ENCODE data around the gene UBE2Q2. TPM values are rescaled to one million over a fixed set of nuclear protein-coding genes. Genes with fewer than 3 reads are reported as not detected.

The UBE2Q2 gene
- polyA plus RNA-seq, 1 donor from 2014 or later = 83.8 TPM

DNA sequence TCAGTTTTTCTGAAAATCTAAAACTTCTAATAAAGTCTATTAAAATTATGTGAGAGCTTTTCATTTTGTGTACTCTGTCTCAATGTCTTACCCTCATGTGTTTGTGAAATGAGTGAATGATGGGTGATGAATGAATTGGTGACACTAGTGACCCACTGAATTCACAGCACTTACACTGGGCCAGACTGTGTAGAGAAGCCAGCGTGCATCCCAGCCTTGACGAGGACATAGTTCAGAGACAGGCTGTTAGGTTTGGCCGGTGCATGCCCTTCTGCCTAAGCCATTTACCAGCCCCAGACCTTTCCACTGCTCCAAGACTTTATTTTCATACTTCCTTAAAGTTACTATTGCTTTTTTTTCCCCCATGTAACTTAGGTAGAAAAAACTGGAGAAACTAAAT is 99.2 kb downstream of the UBE2Q2 start:
- Histone ChIP-seq H3K9me2 (ENCODE audit: insufficient read depth, low read length) (no peaks in the 10 kb centered on the region), H3K4me2 (ENCODE audit: low read length) (no peak overlapping the region), H2AFZ (ENCODE audit: low read depth, low read length) (no peak overlapping the region), H3K27ac (ENCODE audit: low read length) (no peak overlapping the region), H3K4me3 (ENCODE audit: low read length) (no peak overlapping the region), H4K20me1 (ENCODE audit: insufficient read depth) (no peaks in the 10 kb centered on the region), H3K27me3 (ENCODE audit: insufficient read depth, low read depth, low read length) (no peaks in the 10 kb centered on the region), H3F3A (ENCODE audit: insufficient read depth, low read length, poor library complexity, severe bottlenecking) (no peaks in the 10 kb centered on the region), H3K9ac (ENCODE audit: low read length) (no peak overlapping the region), H3K9me3 (ENCODE audit: low read length) (no peaks in the 10 kb centered on the region), H3K79me2 (replicated peaks; ENCODE audit: insufficient read depth, low read length) (no peaks in the 10 kb centered on the region), H3K36me3 (ENCODE audit: insufficient read depth, low read length) (peaks cover 12% of the 10 kb centered on the region)
- TF ChIP-seq RAD21 (conservative IDR thresholded peaks at IDR 0.05) (no peak), POLR2AphosphoS5 (IDR thresholded peaks at IDR 0.05) (no peak), TAF1 (IDR thresholded peaks at IDR 0.05; ENCODE audit: low read depth) (no peak), MXI1 (conservative IDR thresholded peaks at IDR 0.05; ENCODE audit: poor library complexity, severe bottlenecking) (no peak), EP300 (conservative IDR thresholded peaks at IDR 0.05; ENCODE audit: poor library complexity, severe bottlenecking) (no peak), EZH2 (IDR thresholded peaks at IDR 0.05; ENCODE audit: borderline replicate concordance, insufficient read depth, low read length, poor library complexity, severe bottlenecking) (no peak), SMC3 (conservative IDR thresholded peaks at IDR 0.05; ENCODE audit: poor library complexity) (no peak)
- TF ChIP-seq, protein P1, sequence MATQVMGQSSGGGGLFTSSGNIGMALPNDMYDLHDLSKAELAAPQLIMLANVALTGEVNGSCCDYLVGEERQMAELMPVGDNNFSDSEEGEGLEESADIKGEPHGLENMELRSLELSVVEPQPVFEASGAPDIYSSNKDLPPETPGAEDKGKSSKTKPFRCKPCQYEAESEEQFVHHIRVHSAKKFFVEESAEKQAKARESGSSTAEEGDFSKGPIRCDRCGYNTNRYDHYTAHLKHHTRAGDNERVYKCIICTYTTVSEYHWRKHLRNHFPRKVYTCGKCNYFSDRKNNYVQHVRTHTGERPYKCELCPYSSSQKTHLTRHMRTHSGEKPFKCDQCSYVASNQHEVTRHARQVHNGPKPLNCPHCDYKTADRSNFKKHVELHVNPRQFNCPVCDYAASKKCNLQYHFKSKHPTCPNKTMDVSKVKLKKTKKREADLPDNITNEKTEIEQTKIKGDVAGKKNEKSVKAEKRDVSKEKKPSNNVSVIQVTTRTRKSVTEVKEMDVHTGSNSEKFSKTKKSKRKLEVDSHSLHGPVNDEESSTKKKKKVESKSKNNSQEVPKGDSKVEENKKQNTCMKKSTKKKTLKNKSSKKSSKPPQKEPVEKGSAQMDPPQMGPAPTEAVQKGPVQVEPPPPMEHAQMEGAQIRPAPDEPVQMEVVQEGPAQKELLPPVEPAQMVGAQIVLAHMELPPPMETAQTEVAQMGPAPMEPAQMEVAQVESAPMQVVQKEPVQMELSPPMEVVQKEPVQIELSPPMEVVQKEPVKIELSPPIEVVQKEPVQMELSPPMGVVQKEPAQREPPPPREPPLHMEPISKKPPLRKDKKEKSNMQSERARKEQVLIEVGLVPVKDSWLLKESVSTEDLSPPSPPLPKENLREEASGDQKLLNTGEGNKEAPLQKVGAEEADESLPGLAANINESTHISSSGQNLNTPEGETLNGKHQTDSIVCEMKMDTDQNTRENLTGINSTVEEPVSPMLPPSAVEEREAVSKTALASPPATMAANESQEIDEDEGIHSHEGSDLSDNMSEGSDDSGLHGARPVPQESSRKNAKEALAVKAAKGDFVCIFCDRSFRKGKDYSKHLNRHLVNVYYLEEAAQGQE (IDR thresholded peaks at IDR 0.05; ENCODE audit: borderline replicate concordance) = no peak
- TF ChIP-seq, protein P2, sequence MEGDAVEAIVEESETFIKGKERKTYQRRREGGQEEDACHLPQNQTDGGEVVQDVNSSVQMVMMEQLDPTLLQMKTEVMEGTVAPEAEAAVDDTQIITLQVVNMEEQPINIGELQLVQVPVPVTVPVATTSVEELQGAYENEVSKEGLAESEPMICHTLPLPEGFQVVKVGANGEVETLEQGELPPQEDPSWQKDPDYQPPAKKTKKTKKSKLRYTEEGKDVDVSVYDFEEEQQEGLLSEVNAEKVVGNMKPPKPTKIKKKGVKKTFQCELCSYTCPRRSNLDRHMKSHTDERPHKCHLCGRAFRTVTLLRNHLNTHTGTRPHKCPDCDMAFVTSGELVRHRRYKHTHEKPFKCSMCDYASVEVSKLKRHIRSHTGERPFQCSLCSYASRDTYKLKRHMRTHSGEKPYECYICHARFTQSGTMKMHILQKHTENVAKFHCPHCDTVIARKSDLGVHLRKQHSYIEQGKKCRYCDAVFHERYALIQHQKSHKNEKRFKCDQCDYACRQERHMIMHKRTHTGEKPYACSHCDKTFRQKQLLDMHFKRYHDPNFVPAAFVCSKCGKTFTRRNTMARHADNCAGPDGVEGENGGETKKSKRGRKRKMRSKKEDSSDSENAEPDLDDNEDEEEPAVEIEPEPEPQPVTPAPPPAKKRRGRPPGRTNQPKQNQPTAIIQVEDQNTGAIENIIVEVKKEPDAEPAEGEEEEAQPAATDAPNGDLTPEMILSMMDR (IDR thresholded peaks at IDR 0.05; ENCODE audit: poor library complexity, severe bottlenecking) = no peak

DNA sequence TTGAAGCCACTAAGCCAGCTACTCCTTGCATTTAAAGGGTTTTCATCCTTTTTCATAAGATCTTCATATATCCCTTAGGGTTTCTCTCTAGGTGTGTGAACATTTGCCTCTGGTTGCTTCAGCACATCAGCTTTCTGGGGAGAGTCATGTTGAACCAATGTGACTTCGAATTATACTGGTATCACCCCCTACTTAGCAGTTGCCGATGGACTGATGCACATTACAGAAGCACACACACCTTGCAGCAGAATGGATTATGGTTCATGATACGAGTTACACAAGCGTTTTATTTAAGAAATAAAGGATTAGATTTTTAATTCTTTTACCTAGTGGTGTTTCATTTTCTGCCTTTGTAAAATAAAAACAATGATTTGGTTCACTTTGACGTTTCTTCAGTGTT is 100.0 kb downstream of the UBE2Q2 start:
- H4K20me1 ChIP-seq (ENCODE audit: insufficient read depth) = no peaks in the 10 kb centered on the region
- no peaks in the 10 kb centered on the region for H3K9me3 ChIP-seq (ENCODE audit: low read length)
- H3K9me2 ChIP-seq (ENCODE audit: insufficient read depth, low read length) = no peaks in the 10 kb centered on the region
- no peak overlapping the region for H3K4me3 ChIP-seq (ENCODE audit: low read length)
- H3K27ac ChIP-seq (ENCODE audit: low read length) = no peak overlapping the region
- H3K4me2 ChIP-seq (ENCODE audit: low read length) = no peak overlapping the region
- H3K9ac ChIP-seq (ENCODE audit: low read length) = no peak overlapping the region
- H3F3A ChIP-seq (ENCODE audit: insufficient read depth, low read length, poor library complexity, severe bottlenecking) = no peaks in the 10 kb centered on the region
- no peaks in the 10 kb centered on the region for H3K27me3 ChIP-seq (ENCODE audit: insufficient read depth, low read depth, low read length)
- no peaks in the 10 kb centered on the region for H3K79me2 ChIP-seq (replicated peaks; ENCODE audit: insufficient read depth, low read length)
- TF ChIP-seq SMC3 (conservative IDR thresholded peaks at IDR 0.05; ENCODE audit: poor library complexity) = no peak
- TF ChIP-seq, protein P2 (IDR thresholded peaks at IDR 0.05; ENCODE audit: poor library complexity, severe bottlenecking) = no peak
- peaks cover 7% of the 10 kb centered on the region for H3K36me3 ChIP-seq (ENCODE audit: insufficient read depth, low read length)
- H2AFZ ChIP-seq (ENCODE audit: low read depth, low read length) = no peak overlapping the region
